ENCODE measurements around the gene PDIA4.
"Not testable (repeated sequence)": the region's sequence is repeated elsewhere in the genome, so short reads cannot be mapped to it uniquely, and the experiment has no call there.

PDIA4 gene

DNA sequence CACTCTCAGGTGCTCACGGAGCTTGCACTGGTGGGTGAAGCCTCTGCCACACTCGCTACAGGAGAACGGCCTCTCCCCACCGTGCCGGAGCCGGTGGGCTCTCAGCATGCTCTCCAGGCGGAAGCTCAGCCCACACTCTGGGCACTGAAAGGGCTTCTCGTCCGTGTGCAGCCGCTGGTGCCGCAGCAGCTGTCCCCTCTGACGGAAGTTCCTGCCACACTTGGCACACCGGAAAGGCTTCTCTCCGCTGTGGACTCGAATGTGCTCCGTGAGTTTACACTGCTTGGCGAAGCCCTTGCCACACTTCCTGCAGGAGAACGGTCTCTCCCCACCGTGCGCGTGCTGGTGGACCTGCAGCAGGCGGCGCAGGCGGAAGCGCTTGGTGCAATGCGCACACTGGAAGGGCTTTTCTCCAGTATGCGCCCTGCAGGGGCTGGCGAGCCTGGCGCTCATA, 42.9 kb upstream of the PDIA4 start:
- TF ChIP-seq, protein P1, sequence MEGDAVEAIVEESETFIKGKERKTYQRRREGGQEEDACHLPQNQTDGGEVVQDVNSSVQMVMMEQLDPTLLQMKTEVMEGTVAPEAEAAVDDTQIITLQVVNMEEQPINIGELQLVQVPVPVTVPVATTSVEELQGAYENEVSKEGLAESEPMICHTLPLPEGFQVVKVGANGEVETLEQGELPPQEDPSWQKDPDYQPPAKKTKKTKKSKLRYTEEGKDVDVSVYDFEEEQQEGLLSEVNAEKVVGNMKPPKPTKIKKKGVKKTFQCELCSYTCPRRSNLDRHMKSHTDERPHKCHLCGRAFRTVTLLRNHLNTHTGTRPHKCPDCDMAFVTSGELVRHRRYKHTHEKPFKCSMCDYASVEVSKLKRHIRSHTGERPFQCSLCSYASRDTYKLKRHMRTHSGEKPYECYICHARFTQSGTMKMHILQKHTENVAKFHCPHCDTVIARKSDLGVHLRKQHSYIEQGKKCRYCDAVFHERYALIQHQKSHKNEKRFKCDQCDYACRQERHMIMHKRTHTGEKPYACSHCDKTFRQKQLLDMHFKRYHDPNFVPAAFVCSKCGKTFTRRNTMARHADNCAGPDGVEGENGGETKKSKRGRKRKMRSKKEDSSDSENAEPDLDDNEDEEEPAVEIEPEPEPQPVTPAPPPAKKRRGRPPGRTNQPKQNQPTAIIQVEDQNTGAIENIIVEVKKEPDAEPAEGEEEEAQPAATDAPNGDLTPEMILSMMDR (IDR thresholded peaks at IDR 0.05) = no peak
- Histone ChIP-seq H3K4me3 (no peak overlapping the region), H3K27ac (no peak overlapping the region)
- DNase-seq (ENCODE audit: low spot score) = no peak

DNA sequence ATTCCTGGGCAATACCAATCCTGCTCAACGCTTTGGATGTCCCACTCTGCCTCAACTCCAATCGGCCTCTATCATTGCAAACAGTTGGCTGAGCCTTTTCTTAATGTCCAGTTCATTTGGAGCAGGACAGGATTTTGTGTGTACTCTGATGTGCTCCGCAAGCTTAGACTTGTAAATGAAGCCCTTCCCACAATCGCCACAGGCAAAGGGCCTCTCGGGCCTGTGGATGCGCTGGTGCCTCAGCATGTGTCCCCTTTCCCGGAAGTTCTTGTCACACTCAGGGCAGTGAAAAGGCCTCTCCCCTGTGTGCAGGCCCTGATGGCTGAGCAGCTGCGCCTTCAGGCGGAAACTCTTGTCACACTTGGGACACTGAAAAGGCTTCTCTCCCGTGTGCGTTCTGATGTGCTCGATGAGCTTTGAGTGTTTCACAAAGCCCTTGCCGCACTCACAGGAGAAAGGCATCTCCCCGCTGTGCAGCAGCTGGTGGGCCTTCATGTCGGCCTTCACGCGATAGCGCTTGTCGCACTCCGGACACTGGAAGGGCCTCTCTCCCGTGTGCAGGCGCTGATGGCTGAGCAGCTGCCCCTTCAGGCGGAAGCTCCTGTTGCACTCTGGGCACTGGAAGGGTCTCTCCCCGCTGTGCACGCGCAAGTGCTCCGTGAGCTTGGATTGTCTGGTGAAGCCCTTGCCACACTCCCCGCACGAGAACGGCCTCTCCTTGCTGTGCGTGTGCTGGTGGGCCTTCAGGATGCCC, 42.2 kb upstream of the PDIA4 start:
- H3K4me3 ChIP-seq = no peak overlapping the region
- no peak for DNase-seq (ENCODE audit: low spot score)

DNA sequence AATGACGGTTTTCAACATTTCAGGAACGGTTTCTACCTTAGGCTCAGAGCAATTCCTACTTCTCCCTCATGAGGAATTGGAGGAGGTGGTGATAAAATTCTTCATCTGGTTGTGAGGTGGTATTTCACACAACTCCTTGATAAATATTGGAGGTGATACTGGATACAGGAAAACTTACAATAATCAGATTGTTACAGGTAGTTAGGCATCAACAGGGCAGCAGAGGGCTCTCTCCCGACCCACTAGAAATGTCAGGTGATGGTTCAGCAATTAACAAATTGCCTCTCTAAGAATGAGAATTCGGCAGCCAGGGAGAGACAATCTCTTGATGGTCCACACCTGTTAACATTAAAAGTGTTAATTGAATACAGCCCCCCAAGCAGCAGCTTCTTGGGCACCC, 39.6 kb upstream of the PDIA4 start:
- Histone ChIP-seq H3K4me3 (no peak overlapping the region), H3K27ac (no peak overlapping the region)
- TF ChIP-seq, protein P1 (IDR thresholded peaks at IDR 0.05) = no peak
- DNase-seq (ENCODE audit: low spot score) = no peak

More for the DNA sequence above, 42.2 kb upstream of the PDIA4 start:
- H3K27ac ChIP-seq = no peak overlapping the region
- TF ChIP-seq, protein P1 (IDR thresholded peaks at IDR 0.05) = no peak

DNA sequence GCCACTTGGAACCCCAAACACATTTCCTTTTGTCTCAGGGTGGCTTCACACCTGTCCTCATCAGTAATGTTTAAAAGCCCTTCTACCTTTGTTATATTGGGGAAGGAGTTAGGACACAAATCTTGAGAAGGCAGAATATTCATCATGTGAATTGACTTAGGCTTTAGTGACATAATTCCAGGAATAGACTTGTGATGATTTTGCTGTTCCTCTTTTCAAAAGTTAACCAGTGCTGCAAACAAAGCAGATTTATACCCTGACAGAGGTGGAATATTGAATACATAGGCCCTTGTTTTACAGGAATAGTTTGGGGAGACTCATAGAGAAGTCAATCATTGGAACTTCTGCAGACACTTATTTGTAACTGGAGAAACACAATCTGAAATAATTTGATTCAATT, 35.2 kb upstream of the PDIA4 start:
- peak overlapping the region in 1 of 2 donors; percentile 43 for H3K27ac ChIP-seq
- H3K4me3 ChIP-seq = no peak overlapping the region
- TF ChIP-seq, protein P1 (IDR thresholded peaks at IDR 0.05) = no peak
- DNase-seq (ENCODE audit: low spot score) = no peak

DNA sequence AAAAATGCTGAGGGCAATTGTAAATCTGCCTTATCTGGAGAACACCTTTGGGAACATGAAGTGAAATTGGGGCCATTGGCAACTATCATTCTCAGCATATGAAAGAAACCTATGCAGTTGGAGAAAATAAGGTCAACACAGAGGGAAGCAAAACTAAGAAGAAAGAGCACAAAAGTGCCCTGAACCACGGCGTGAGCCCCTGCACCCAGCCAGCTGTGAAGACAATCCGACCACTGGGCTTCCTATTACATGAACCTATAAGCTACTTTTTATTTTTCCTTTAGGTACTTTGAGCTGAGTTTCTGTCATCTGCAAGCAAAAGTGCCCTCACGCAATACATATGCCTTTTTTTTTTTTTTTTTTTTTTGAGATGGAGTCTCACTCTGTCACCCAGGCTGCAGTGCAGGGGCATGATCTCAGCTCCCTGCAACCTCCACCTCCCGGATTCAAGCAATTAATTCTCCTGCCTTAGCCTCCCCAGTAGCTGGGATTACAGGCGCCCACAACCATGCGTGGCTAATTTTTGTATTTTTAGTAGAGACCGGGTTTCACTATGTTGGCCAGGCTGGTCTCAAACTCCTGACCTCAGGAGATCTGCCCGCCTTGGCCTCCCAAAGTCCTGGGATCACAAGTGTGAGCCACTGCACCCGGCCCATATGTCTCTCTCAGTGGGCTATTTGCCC, 34.1 kb upstream of the PDIA4 start:
- not testable (repeated sequence) for H3K27ac ChIP-seq; H3K4me3 ChIP-seq; DNase-seq (ENCODE audit: low spot score)

DNA sequence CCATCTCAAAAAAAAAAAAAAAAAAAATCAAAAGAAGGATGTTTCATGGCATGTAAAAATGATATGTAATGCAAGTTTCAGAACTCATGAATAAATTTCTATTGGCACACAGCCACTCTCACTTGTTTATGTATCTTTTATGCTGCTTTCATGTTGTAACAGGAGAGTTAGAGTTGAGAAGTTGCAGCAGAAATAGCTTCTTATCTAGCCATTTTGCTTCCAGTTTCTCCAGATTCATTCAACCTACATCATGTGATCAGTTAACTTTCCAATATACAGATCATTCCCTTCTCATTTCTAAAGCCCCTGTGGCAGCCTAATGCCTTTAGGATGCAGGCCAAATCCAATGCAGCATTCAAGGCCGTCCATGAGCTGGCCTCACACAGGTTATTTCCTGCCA, 31.9 kb upstream of the PDIA4 start:
- H3K4me3 ChIP-seq = no peak overlapping the region
- no peak for DNase-seq (ENCODE audit: low spot score)
- H3K27ac ChIP-seq = no peak overlapping the region
- TF ChIP-seq, protein P1 (IDR thresholded peaks at IDR 0.05) = no peak

DNA sequence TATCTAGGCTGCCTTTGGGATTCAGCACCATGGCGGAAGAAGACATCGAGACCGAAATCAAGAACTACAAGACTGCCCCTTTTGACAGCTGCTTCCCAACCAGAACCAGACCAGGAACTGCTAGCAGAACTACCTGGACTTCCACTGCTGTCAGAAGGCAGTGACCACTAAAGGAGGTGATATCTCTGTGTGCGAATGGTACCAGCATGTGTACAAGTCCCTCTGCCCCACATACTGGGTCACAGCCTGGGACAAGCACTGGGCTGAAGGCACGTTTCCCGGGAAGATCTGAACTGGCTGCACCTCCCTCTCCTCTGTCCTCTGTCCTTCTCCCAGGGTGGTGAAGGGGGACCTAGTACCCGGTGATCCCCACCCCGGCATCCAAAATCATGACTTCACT, 25.6 kb upstream of the PDIA4 start:
- Histone ChIP-seq H3K27ac (no peak overlapping the region), H3K4me3 (no peak overlapping the region)
- TF ChIP-seq, protein P1 (IDR thresholded peaks at IDR 0.05) = no peak
- DNase-seq (ENCODE audit: low spot score) = no peak
